Anterior cingulate cortex (tissue), 58 donors: Measurements from ENCODE around the gene WSCD1.

ENCODE experiments used
- DNase-seq, 58 donors: peaks; one replicate each; lab custom pipeline; 2025; lab: John Stamatoyannopoulos, UW

The WSCD1 gene

GRCh38 chr17:6145946-6146345, 75.8 kb downstream of the WSCD1 start:
- DNase-seq: no peak

GRCh38 chr17:6147042-6147441, 76.9 kb downstream of the WSCD1 start:
- no peak for DNase-seq

- DNase-seq: peak in 9 of 58 donors; percentile 4 to 29 (median 16)
Observed at GRCh38 chr17:6153375-6153774, 83.2 kb downstream of the WSCD1 start.

GRCh38 chr17:6157716-6158115, 87.5 kb downstream of the WSCD1 start:
- no peak for DNase-seq

- no peak for DNase-seq
Observed at GRCh38 chr17:6159541-6160231, 89.5 kb downstream of the WSCD1 start.

- DNase-seq: peak in 5 of 58 donors; percentile 4 to 24 (median 8)
Observed at GRCh38 chr17:6160232-6160555, 90.0 kb downstream of the WSCD1 start.

- no peak for DNase-seq
Observed at GRCh38 chr17:6160911-6161855, 91.0 kb downstream of the WSCD1 start.

GRCh38 chr17:6162216-6162615, 92.0 kb downstream of the WSCD1 start:
- no peak for DNase-seq

- no peak for DNase-seq
Observed at GRCh38 chr17:6162892-6163291, 92.7 kb downstream of the WSCD1 start.

GRCh38 chr17:6163612-6164333, 93.6 kb downstream of the WSCD1 start:
- peak in 18 of 58 donors; percentile 6 to 58 (median 30) for DNase-seq

GRCh38 chr17:6164996-6165395, 94.8 kb downstream of the WSCD1 start:
- DNase-seq: no peak

- no peak for DNase-seq
Observed at GRCh38 chr17:6165806-6166205, 95.6 kb downstream of the WSCD1 start.

GRCh38 chr17:6166492-6167179, 96.5 kb downstream of the WSCD1 start:
- DNase-seq: no peak

- no peak for DNase-seq
Observed at GRCh38 chr17:6168296-6168695, 98.1 kb downstream of the WSCD1 start.

GRCh38 chr17:6170349-6170748, 100.2 kb downstream of the WSCD1 start:
- DNase-seq: no peak

- DNase-seq: no peak
Observed at GRCh38 chr17:6172642-6173330, 102.6 kb downstream of the WSCD1 start.

GRCh38 chr17:6173653-6174052, 103.5 kb downstream of the WSCD1 start:
- DNase-seq: no peak
